HUES48 (cell line): ENCODE data around the gene LHFPL6.

Experiments used
- H3K27ac ChIP-seq: one replicate; pipeline ENCODE4 v1.7.0; 2013; ENCODE audit warnings: low read depth, low read length, inconsistent platforms
- H3K27me3 ChIP-seq: 2 replicates; pipeline ENCODE4 v1.6.1; 2013; ENCODE audit warnings: mild to moderate bottlenecking, low read length; ENCODE audit not compliant: control insufficient read depth, insufficient read depth
- H3K36me3 ChIP-seq: 2 replicates; pipeline ENCODE4 v1.6.1; 2013; ENCODE audit warnings: low read length; ENCODE audit not compliant: control insufficient read depth, insufficient read depth
- H3K4me1 ChIP-seq: 2 replicates; pipeline ENCODE4 v1.6.1; 2013; ENCODE audit warnings: mild to moderate bottlenecking, low read length; ENCODE audit not compliant: control insufficient read depth, insufficient read depth
- H3K4me3 ChIP-seq: 2 replicates; pipeline ENCODE4 v1.5.1; 2013; ENCODE audit warnings: mild to moderate bottlenecking, low read depth, low read length
- H3K9ac ChIP-seq: 2 replicates; pipeline ENCODE4 v1.6.1; 2013; ENCODE audit warnings: mild to moderate bottlenecking, low read depth, low read length, moderate library complexity
- H3K9me3 ChIP-seq: 2 replicates; pipeline ENCODE4 v1.6.1; 2013; ENCODE audit warnings: low read length; ENCODE audit not compliant: control insufficient read depth, insufficient read depth

LHFPL6 gene

DNA sequence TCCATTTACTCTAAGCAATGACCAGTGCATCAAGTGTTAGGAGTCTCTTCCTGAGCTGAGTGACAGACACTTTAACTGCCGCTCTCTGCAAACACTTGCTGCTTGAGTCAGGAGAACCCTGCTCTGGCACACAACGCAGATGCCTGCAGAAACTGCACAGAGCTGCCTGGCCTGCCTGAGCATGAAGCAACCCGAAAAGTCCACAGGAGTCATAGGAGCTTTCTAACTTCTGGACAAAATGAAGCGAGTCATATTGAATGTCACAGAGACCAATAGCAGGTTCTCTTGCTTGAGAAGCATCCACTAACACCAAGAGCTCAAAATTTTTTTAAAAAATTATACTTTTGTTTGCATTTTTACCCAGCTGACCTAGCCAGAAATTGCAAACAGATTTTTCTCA, 232.4 kb downstream of the LHFPL6 start:
- Histone ChIP-seq H3K9ac (no peak overlapping the region), H3K27me3 (0 out of 2 replicates have a peak, but pooled peaks cover 2% of the 10 kb centered on the region), H3K27ac (no peak overlapping the region), H3K4me1 (peaks cover under 1% of the 10 kb centered on the region; the same call in 1 of the 2 replicates), H3K36me3 (no peaks in the 10 kb centered on the region), H3K4me3 (no peak overlapping the region), H3K9me3 (no peaks in the 10 kb centered on the region)

DNA sequence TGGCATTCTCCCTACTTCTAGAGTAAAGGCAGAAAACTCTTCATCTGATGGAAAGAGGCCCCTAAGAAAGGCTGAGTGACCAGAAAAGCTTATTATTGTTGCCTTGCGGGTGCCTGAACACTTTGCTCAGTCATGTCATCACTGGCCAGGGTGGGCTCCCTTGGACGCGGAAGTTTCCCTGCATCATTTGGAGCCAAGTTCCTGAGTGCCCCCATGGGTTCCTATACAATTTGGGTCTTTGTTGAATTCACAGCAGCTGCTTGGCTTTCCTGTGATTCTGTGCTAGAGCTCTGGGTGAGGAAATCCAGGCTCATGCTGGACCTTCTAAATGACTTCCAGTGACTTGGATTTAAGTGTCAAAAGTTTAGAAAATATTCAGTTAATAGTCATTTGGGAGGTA, 232.9 kb downstream of the LHFPL6 start:
- no peak overlapping the region for H3K4me3 ChIP-seq
- 0 out of 2 replicates have a peak, but pooled peaks cover 2% of the 10 kb centered on the region for H3K27me3 ChIP-seq
- H3K9me3 ChIP-seq = no peaks in the 10 kb centered on the region
- no peaks in the 10 kb centered on the region for H3K36me3 ChIP-seq
- H3K4me1 ChIP-seq = peaks cover 6% of the 10 kb centered on the region; the same call in 1 of the 2 replicates
- no peak overlapping the region for H3K9ac ChIP-seq
- no peak overlapping the region for H3K27ac ChIP-seq

DNA sequence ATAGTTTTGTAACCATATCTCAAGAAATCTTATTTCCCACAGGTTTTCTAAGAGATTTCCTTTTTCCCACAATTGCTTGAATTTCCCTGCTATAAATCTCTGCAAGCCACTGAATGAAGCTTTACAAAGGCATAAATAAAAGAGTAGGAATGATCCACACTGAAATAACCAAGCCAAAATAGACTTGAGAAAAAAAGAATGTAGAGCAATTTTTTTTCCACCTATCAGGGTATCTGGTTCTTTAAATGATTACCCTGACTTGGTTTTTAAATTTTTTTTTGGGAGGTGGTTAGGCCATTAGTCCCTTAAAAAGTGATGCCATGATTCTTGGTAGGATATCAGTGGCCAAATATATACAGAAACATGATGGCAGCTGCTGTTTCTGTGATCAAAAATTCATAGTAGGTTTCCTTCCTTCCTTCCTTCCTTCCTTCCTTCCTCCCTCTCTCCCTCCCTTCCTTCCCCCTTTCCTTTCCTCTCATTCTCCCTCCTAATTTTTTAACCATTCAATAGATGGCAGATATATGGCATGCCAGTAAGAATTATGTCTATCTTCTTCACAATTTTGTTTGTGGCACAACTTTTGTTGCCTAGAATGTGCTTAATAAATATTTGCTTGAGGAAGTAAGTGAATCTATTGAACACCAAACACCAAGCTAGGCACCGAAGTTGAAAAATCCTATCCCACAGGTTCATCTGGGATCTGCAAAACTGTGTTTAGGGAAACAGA, 233.7 kb downstream of the LHFPL6 start:
- peaks cover 7% of the 10 kb centered on the region; the same call in 1 of the 2 replicates for H3K4me1 ChIP-seq
- no peak overlapping the region for H3K9ac ChIP-seq
- H3K4me3 ChIP-seq = no peak overlapping the region
- no peak overlapping the region for H3K27ac ChIP-seq
- H3K9me3 ChIP-seq = no peaks in the 10 kb centered on the region
- H3K36me3 ChIP-seq = no peaks in the 10 kb centered on the region
- H3K27me3 ChIP-seq = 0 out of 2 replicates have a peak, but pooled peaks cover 2% of the 10 kb centered on the region

DNA sequence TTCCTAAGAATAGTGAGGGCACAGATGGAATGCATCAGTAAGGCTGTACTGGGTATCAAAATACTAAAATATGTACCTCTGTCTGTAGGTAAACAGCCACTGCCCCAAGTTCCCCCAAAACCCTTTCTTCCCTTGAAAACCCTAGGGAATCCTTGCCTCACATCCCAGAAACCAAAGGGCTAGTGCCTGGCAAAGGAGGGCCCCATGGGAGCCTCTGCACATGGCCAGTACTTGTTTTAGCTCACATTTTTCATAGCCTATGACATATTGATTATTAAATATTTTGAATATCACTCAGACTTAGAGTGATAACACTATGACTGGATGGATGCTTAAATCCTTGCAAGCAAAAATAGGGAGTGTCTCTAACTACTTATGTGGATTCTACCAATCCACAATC, 237.1 kb downstream of the LHFPL6 start:
- Histone ChIP-seq H3K4me1 (peaks cover 7% of the 10 kb centered on the region; the same call in 1 of the 2 replicates), H3K27ac (no peak overlapping the region)

DNA sequence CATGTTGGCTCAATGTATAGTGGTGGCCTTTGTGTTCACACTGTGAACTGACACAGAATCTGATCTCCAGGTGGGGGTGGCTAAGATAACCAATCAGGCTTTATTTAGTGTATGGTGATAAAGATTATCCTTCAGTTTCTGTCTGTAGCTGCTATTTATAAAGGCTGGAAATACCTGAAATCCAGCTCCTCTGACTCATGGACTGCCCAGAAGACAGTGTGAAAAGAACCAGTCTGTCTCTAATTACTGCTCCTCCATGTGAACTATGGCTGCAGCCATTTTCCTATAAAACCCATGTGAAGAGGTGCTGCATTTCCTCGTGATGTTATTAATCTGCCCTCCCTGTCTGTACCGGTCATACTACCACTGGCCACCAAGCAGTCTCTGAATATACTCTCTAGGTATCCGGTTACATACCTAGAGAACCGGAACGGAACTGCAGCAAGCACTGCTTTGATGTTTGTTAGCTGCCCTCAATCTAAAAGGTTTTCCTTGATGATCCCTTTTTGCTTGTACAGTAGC, 238.0 kb downstream of the LHFPL6 start:
- H3K27me3 ChIP-seq = no peaks in the 10 kb centered on the region
- no peak overlapping the region for H3K4me3 ChIP-seq
- no peak overlapping the region for H3K27ac ChIP-seq
- H3K9me3 ChIP-seq = no peaks in the 10 kb centered on the region
- H3K36me3 ChIP-seq = no peaks in the 10 kb centered on the region
- no peak overlapping the region for H3K9ac ChIP-seq
- H3K4me1 ChIP-seq = peaks cover 7% of the 10 kb centered on the region; the same call in 1 of the 2 replicates

More for the DNA sequence above, 237.1 kb downstream of the LHFPL6 start:
- no peak overlapping the region for H3K4me3 ChIP-seq
- no peaks in the 10 kb centered on the region for H3K9me3 ChIP-seq
- no peaks in the 10 kb centered on the region for H3K36me3 ChIP-seq
- no peaks in the 10 kb centered on the region for H3K27me3 ChIP-seq
- no peak overlapping the region for H3K9ac ChIP-seq

DNA sequence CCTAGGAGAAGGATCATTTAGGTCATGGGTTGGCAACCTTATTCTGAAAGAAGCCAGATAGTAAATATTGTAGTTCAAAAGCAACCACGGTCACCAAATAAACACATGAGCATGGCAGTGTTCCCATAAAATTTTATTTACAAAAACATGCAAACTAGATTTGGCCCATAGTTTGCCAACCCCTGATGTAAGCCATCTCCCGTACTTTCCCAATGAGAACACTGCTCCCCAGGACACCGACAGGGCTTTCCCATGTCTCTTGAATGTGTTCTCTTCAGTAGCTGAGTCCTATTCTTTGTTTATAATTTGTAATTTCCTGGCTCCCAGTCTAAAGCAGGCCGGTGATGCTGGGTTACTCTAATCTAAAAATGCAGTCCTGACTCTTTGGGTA, 239.6 kb downstream of the LHFPL6 start:
- Histone ChIP-seq H3K4me3 (no peak overlapping the region), H3K4me1 (peaks cover 7% of the 10 kb centered on the region; the same call in 1 of the 2 replicates), H3K9ac (no peak overlapping the region), H3K36me3 (no peaks in the 10 kb centered on the region), H3K27me3 (no peaks in the 10 kb centered on the region), H3K9me3 (no peaks in the 10 kb centered on the region), H3K27ac (no peak overlapping the region)

DNA sequence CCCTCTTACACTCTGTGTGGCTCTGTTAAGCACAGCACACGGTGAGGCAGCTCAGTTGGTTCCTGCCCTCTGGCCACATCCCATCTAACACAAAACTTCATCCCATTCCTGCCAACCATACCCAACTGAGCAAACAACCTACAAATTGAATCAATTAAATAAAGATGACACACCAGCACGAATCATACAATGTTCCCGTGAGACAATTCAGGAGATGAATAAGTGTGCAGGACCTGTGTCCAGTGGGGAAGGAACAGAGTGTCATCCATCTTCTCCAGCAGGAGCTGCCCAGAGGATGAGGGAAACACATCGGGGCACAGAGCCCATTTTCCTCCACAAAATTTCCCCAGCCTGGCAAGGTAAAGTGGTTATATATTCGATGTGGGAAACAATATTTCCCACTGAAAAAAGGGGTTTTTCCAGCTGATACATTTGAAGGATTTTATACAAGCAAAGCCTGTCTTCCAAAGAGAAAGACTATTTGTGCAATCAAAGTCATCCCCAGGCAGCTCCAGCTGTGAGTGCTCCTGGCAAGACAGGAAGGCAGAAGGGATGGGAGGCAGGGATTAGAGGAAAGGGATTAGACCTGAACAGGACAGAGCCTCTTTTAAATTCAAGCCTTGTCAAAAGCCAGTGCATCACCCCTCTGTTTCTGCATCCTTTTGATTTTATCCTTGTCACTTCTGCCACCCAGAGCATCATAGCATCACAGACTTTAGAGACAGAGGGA, 240.2 kb downstream of the LHFPL6 start:
- Histone ChIP-seq H3K4me3 (no peak overlapping the region), H3K27me3 (no peaks in the 10 kb centered on the region), H3K9me3 (no peaks in the 10 kb centered on the region), H3K27ac (no peak overlapping the region), H3K4me1 (peaks cover 7% of the 10 kb centered on the region; the same call in 1 of the 2 replicates), H3K36me3 (no peaks in the 10 kb centered on the region), H3K9ac (no peak overlapping the region)

DNA sequence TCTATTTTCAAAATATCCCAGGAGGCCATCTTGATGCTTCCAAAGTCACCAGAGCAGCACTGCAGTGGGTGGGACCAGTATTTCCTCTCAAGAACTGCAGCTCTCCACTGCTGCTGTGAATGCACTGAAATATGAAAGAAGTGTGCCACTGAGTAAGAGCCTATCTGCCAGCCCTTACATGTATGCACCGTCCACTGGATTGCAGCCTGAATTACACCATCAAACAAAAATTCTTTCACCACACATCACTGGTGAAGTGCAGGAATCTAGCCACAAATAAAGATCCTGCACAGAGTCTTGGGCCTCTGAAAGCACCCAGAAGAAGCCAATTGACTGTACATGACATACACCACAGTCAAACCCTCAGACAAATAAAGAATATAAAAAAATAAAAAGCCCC, 249.0 kb downstream of the LHFPL6 start:
- no peak overlapping the region for H3K4me3 ChIP-seq
- no peaks in the 10 kb centered on the region for H3K36me3 ChIP-seq
- no peaks in the 10 kb centered on the region for H3K9me3 ChIP-seq
- H3K27me3 ChIP-seq = peaks cover 31% of the 10 kb centered on the region
- no peak overlapping the region for H3K9ac ChIP-seq
- H3K4me1 ChIP-seq = peaks cover 23% of the 10 kb centered on the region
- H3K27ac ChIP-seq = no peak overlapping the region

DNA sequence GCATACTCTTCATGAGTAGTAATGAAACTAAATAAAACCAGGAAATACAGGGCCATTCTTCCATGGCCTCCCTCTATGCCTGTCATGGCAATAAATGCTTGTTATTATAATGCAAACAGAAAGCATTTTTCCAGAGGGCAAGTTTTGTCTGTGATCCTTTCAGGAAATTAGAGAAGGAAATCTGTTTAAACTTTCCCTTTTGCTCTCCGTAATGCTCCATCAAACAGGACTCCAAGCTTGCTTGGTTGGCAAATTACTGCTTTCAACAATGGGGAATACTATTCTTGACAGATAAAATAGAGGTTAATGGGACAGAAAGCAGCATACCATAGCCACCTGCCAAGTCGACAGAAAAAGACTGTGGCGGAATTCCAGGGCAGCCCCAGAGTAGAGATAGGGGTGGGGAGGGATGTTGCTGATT, 252.5 kb downstream of the LHFPL6 start:
- no peak overlapping the region for H3K9ac ChIP-seq
- H3K27ac ChIP-seq = peak overlapping the region; percentile 61
- peaks cover 65% of the 10 kb centered on the region for H3K27me3 ChIP-seq
- H3K9me3 ChIP-seq = no peaks in the 10 kb centered on the region
- H3K36me3 ChIP-seq = no peaks in the 10 kb centered on the region
- H3K4me1 ChIP-seq = peaks cover 36% of the 10 kb centered on the region
- no peak overlapping the region for H3K4me3 ChIP-seq

DNA sequence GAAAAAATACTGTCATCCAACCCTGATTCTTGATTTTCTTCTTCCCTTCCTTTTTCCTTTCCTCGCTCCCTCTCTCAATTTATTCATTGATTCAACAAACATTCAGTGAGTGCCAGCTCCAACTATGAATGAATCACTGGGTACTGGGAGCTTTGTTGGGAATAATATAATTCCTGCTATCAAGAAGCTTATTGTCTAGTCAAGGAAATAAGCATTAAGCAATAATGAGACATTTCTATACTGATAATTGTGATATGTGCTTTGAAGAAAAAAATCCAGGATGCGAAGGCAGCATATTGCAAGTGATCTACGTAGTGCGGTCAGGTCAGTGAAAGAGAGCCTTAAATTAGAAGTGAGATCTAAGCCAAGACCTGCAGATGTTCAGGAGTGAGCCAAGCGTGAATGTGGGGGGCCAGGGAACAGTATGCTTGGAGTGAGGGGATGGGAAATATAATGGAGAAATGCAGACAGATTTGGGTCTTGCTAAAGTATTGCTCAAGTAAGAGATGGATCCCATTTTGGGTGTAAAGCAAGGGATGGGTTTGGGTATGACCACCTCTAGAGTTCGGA, 253.5 kb downstream of the LHFPL6 start:
- Histone ChIP-seq H3K4me3 (no peak overlapping the region), H3K36me3 (no peaks in the 10 kb centered on the region), H3K27ac (no peak overlapping the region), H3K4me1 (peaks cover 36% of the 10 kb centered on the region), H3K9me3 (no peaks in the 10 kb centered on the region), H3K27me3 (peaks cover 66% of the 10 kb centered on the region), H3K9ac (no peak overlapping the region)
